Panc1 (cell line): ENCODE results near the gene ANKRD7. TPM values are rescaled to one million over a fixed set of nuclear protein-coding genes. Genes with fewer than 3 reads are reported as not detected.

ENCODE experiments used
- ATAC-seq: fragments of 200-7000 bp; cut with Tn5 transposase; 2 replicates; pipeline ENCODE4 v1.9.1; 2020; ENCODE audit warnings: mild to moderate bottlenecking, moderate library complexity
- BruUV-seq: library from RNA; stranded (reverse); fragments of 400-500 nt; replicated peaks from 2 replicates; lab custom pipeline; 2021; lab: Mats Ljungman, UMichigan
- CTCF ChIA-PET: fragments of 300-600 bp; sonication (Branson Sonifier 250); formaldehyde crosslinking; loops from one replicate; lab custom pipeline; 2022; ENCODE audit warnings: antibody characterized with exemption; lab: Charles Lee
- POLR2A ChIA-PET: fragments of 300-600 bp; sonication (Branson Sonifier 250); formaldehyde crosslinking; loops from one replicate; lab custom pipeline; 2022; ENCODE audit warnings: antibody characterized with exemption; lab: Charles Lee
- DNase-seq: peaks from one replicate; pipeline ENCODE4 v3.0.0-alpha.2; 2010; ENCODE audit warnings: low read depth, low spot score
- H3K27ac ChIP-seq: 2 replicates; pipeline ENCODE4 v1.5.1; 2011; ENCODE audit warnings: mild to moderate bottlenecking, low read length, inconsistent platforms
- H3K27me3 ChIP-seq: fragments of 200-500 bp; sonication (Bioruptor generic); 2 replicates; pipeline ENCODE4 v1.6.0; 2014; ENCODE audit warnings: low read length, inconsistent platforms; ENCODE audit not compliant: control insufficient read depth, insufficient read depth
- H3K36me3 ChIP-seq: fragments of 200-500 bp; sonication (Bioruptor generic); 2 replicates; pipeline ENCODE4 v1.5.1; 2014; ENCODE audit warnings: inconsistent platforms, mild to moderate bottlenecking, low read length, moderate library complexity; ENCODE audit not compliant: control insufficient read depth, insufficient read depth
- H3K4me1 ChIP-seq: 2 replicates; pipeline ENCODE4 v1.5.1; 2011; ENCODE audit warnings: inconsistent platforms, mild to moderate bottlenecking, low read length, moderate library complexity; ENCODE audit not compliant: control insufficient read depth, insufficient read depth
- H3K4me3 ChIP-seq, 2 experiments: 2 replicates each; pipeline ENCODE4 v1.5.1; 2011 to 2012; ENCODE audit warnings: low read depth in 2 of 2, low read length in 2 of 2, mild to moderate bottlenecking in 2 of 2, inconsistent platforms in 1 of 2, moderate library complexity in 1 of 2
- H3K9me3 ChIP-seq: fragments of 200-500 bp; sonication (Bioruptor generic); 2 replicates; pipeline ENCODE4 v1.5.1; 2014; ENCODE audit warnings: low read depth, mild to moderate bottlenecking, inconsistent platforms, low read length, moderate library complexity; ENCODE audit not compliant: control insufficient read depth, insufficient read depth
- CTCF ChIP-seq: fragments of 450-650 bp; IDR thresholded peaks from 2 replicates; pipeline ENCODE4 v1.5.1; 2017; ENCODE audit warnings: mild to moderate bottlenecking
- POLR2AphosphoS5 ChIP-seq: IDR thresholded peaks from 2 replicates; pipeline ENCODE4 v1.6.1; 2012; ENCODE audit warnings: mild to moderate bottlenecking, low read depth, low read length, moderate library complexity
- REST ChIP-seq, 2 experiments: IDR thresholded peaks; 2 replicates each; pipeline ENCODE4 v1.6.1; 2011 to 2012; ENCODE audit warnings: low read depth in 2 of 2, control low read depth in 1 of 2, low read length in 1 of 2, mild to moderate bottlenecking in 1 of 2, moderate library complexity in 1 of 2; ENCODE audit not compliant: insufficient read depth in 1 of 2
- SIN3A ChIP-seq: IDR thresholded peaks from 2 replicates; pipeline ENCODE4 v1.6.1; 2012; ENCODE audit warnings: low read depth, mild to moderate bottlenecking, low read length, moderate library complexity, borderline replicate concordance; ENCODE audit not compliant: insufficient read depth
- TCF7L2 ChIP-seq: IDR thresholded peaks from 2 replicates; pipeline ENCODE4 v1.6.1; 2011; ENCODE audit warnings: mild to moderate bottlenecking, low read depth, low read length, inconsistent platforms
- in situ Hi-C: cut with HindIII; loops from 2 replicates; pipeline ENCODE4 v1.10.0; 2016; ENCODE audit warnings: low sequenced_read_pairs, low pct_unique_long_range_greater_than_20kb
- intact Hi-C: fragments of 100-400 bp; cut with micrococcal nuclease; formaldehyde crosslinking; loops from one replicate; pipeline ENCODE4 v1.10.0; 2022; ENCODE audit not compliant: unreplicated experiment
- total RNA-seq: library from RNA; stranded (reverse); gene quantifications from one replicate; pipeline ENCODE4 v1.2.1, GENCODE V29; 2021; ENCODE audit not compliant: unreplicated experiment

ANKRD7 gene
- total RNA-seq, 1 experiment from 2014 or later, result 1.0 TPM

DNA sequence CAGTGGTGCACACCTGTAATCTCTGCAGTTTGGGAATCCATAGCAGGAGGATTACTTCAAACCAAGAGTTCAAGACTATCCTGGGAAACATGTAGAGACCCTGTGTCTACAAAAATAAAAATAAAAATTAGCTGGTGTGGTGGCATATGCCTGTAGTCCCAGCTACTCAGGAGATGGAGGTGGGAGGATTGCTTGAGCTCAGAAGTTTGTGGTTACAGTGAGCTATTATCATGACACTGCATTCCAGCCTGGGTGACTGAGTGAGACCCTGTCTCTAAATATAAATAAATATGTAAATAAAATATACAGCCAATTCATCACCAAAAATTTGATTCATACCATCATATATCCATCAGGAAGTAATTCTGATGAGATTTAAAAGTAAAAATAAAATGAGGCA is 60.9 kb downstream of the ANKRD7 start:
- ChIA-PET CTCF (no interaction called here), POLR2A (no interaction called here)
- no peak for DNase-seq

GRCh38 chr7:118286131-118286530 is 61.6 kb downstream of the ANKRD7 start:
- TF ChIP-seq TCF7L2, result no peak
- BruUV-seq, result no TSS peak
- Histone ChIP-seq H3K27me3 (no peaks in the 10 kb centered on the region), H3K9me3 (no peaks in the 10 kb centered on the region), H3K4me1 (no peaks in the 10 kb centered on the region), H3K27ac (no peak overlapping the region), H3K36me3 (no peaks in the 10 kb centered on the region), H3K4me3 (no peak overlapping the region)
- ChIA-PET POLR2A (no interaction called here), CTCF (no interaction called here)
- in situ Hi-C loops (no loop called here), intact Hi-C loops (no loop called here)
- ATAC-seq, result no peak
- no peak for DNase-seq

More for the DNA sequence above, 60.9 kb downstream of the ANKRD7 start:
- H3K9me3 ChIP-seq, result no peaks in the 10 kb centered on the region
- H3K27me3 ChIP-seq, result no peaks in the 10 kb centered on the region
- H3K27ac ChIP-seq, result no peak overlapping the region
- BruUV-seq, result no TSS peak
- in situ Hi-C loops, result no loop called here
- H3K36me3 ChIP-seq, result no peaks in the 10 kb centered on the region
- no peak for ATAC-seq
- intact Hi-C loops, result no loop called here
- no peak overlapping the region for H3K4me3 ChIP-seq
- no peaks in the 10 kb centered on the region for H3K4me1 ChIP-seq
- TF ChIP-seq POLR2AphosphoS5, result no peak
- no peak for TF ChIP-seq CTCF
- TF ChIP-seq REST (IDR thresholded peaks at IDR 0.05; ENCODE audit: insufficient read depth in 1 of 2, low read depth in 2 of 2, low read length in 1 of 2), result no peak
- TF ChIP-seq SIN3A, result no peak
- TF ChIP-seq TCF7L2, result no peak

GRCh38 chr7:118288098-118288497 is 63.6 kb downstream of the ANKRD7 start:
- H3K27me3 ChIP-seq, result no peaks in the 10 kb centered on the region
- ATAC-seq (no peak), DNase-seq (no peak)
- CTCF ChIA-PET, result no interaction called here
- no peaks in the 10 kb centered on the region for H3K36me3 ChIP-seq
- intact Hi-C loops (no loop called here), in situ Hi-C loops (no loop called here)
- no TSS peak for BruUV-seq
- no peaks in the 10 kb centered on the region for H3K4me1 ChIP-seq
- H3K27ac ChIP-seq, result no peak overlapping the region
- no peak for TF ChIP-seq CTCF
- no peak for TF ChIP-seq SIN3A
- no peak overlapping the region for H3K4me3 ChIP-seq
- no peaks in the 10 kb centered on the region for H3K9me3 ChIP-seq
- POLR2A ChIA-PET, result no interaction called here
